Choroid plexus epithelial cell (primary cell): ENCODE measurements around the gene RGS6.

Experiments
- DNase-seq: peaks from one replicate; pipeline ENCODE4 v3.0.0-alpha.2; 2010; ENCODE audit warnings: low read depth
- H3K4me3 ChIP-seq: 2 replicates; pipeline ENCODE4 v1.5.1; 2011; ENCODE audit warnings: low read depth, mild to moderate bottlenecking, control low read depth, low read length, moderate library complexity
- CTCF ChIP-seq: conservative IDR thresholded peaks from 2 replicates; pipeline ENCODE4 v1.5.1; 2011; ENCODE audit warnings: low read depth, mild to moderate bottlenecking, control low read depth, inconsistent platforms, low read length, moderate library complexity

RGS6 gene

GRCh38 chr14:72142328-72142727, 210.1 kb downstream of the RGS6 start:
- H3K4me3 ChIP-seq, result no peak overlapping the region
- DNase-seq, result no peak
- TF ChIP-seq CTCF, result no peak

GRCh38 chr14:72146241-72146640, 214.0 kb downstream of the RGS6 start:
- TF ChIP-seq CTCF, result no peak
- no peak overlapping the region for H3K4me3 ChIP-seq
- DNase-seq, result no peak

GRCh38 chr14:72154645-72155378, 222.6 kb downstream of the RGS6 start:
- TF ChIP-seq CTCF, result no peak
- H3K4me3 ChIP-seq, result no peak overlapping the region
- no peak for DNase-seq

GRCh38 chr14:72155379-72155993, 223.3 kb downstream of the RGS6 start:
- TF ChIP-seq CTCF, result no peak
- H3K4me3 ChIP-seq, result no peak overlapping the region
- DNase-seq, result no peak

GRCh38 chr14:72164420-72165228, 232.4 kb downstream of the RGS6 start:
- no peak for TF ChIP-seq CTCF
- no peak overlapping the region for H3K4me3 ChIP-seq
- DNase-seq, result no peak

GRCh38 chr14:72165229-72165698, 233.0 kb downstream of the RGS6 start:
- H3K4me3 ChIP-seq, result no peak overlapping the region
- no peak for DNase-seq

More at GRCh38 chr14:72165229-72165698, 233.0 kb downstream of the RGS6 start:
- TF ChIP-seq CTCF, result no peak
